Smooth muscle cell (in vitro differentiated cells): ENCODE data around the gene GJD4. TPM values are rescaled to one million over a fixed set of nuclear protein-coding genes. Genes with fewer than 3 reads are reported as not detected.

Experiments
- DNase-seq: peaks from one replicate; lab custom pipeline; 2025; ENCODE audit not compliant: unreplicated experiment; lab: John Stamatoyannopoulos, UW
- H2AFZ ChIP-seq: fragments of 200-600 bp; sonication (generic); 2 replicates; pipeline ENCODE4 v1.6.0; 2016; ENCODE audit warnings: antibody characterized with exemption, low read depth, mild to moderate bottlenecking
- H3F3A ChIP-seq: fragments of 200-600 bp; sonication (generic); 2 replicates; pipeline ENCODE4 v1.6.0; 2017; ENCODE audit warnings: antibody characterized with exemption, low read depth
- H3K27ac ChIP-seq: fragments of 200-600 bp; sonication (generic); 2 replicates; pipeline ENCODE4 v1.5.1; 2016; ENCODE audit warnings: low read depth, mild to moderate bottlenecking
- H3K27me3 ChIP-seq: fragments of 200-600 bp; sonication (generic); 2 replicates; pipeline ENCODE4 v1.6.1; 2016; ENCODE audit warnings: low read depth, mild to moderate bottlenecking
- H3K36me3 ChIP-seq: fragments of 200-600 bp; sonication (generic); 2 replicates; pipeline ENCODE4 v1.5.1; 2016; ENCODE audit warnings: low read depth
- H3K4me1 ChIP-seq: fragments of 200-600 bp; sonication (generic); 2 replicates; pipeline ENCODE4 v1.5.1; 2016; ENCODE audit warnings: low read depth
- H3K4me2 ChIP-seq: fragments of 200-600 bp; sonication (generic); 2 replicates; pipeline ENCODE4 v1.6.0; 2016; ENCODE audit warnings: mild to moderate bottlenecking
- H3K4me3 ChIP-seq: fragments of 200-600 bp; sonication (generic); 2 replicates; pipeline ENCODE4 v1.5.1; 2016; ENCODE audit warnings: mild to moderate bottlenecking
- H3K79me2 ChIP-seq: fragments of 200-600 bp; sonication (generic); 2 replicates; pipeline ENCODE4 v1.6.0; 2016; ENCODE audit warnings: low read depth, mild to moderate bottlenecking
- H3K9ac ChIP-seq: fragments of 200-600 bp; sonication (generic); 2 replicates; pipeline ENCODE4 v1.6.0; 2016; ENCODE audit warnings: low read depth
- H3K9me3 ChIP-seq: fragments of 200-600 bp; sonication (generic); replicated peaks from 2 replicates; pipeline ENCODE4 v1.5.1; 2016; ENCODE audit warnings: low read depth
- H4K20me1 ChIP-seq: fragments of 200-600 bp; sonication (generic); 2 replicates; pipeline ENCODE4 v1.6.0; 2016; ENCODE audit warnings: low read depth
- CTCF ChIP-seq: fragments of 200-600 bp; sonication (generic); IDR thresholded peaks from 2 replicates; pipeline ENCODE4 v1.5.1; 2017; ENCODE audit warnings: borderline replicate concordance, mild to moderate bottlenecking, antibody characterized with exemption; ENCODE audit not compliant: insufficient read depth, poor library complexity, severe bottlenecking
- WGBS: methylation state at CpG from one replicate; pipeline ENCODE4 v1.1.7; 2016; ENCODE audit warnings: low lambda C conversion rate; 5-methylcytosine and 5-hydroxymethylcytosine counted together
- polyA plus RNA-seq: library from polyadenylated mRNA; unstranded; fragments of >200 nt; fragmentation: Nextera tagmentation; extraction: Ambion mirVana; gene quantifications from 2 replicates; pipeline ENCODE4 v1.2.1, GENCODE V29; 2016
- total RNA-seq: library from RNA; depleted of rRNA; stranded (reverse); fragments of >200 nt; gene quantifications from 2 replicates; pipeline ENCODE4 v1.2.3, GENCODE V29; 2014

The GJD4 gene
- total and polyA plus RNA-seq, 2 experiments from 2014 or later, result not detected

- Histone ChIP-seq H3K9me3 (no peaks in the 10 kb centered on the region), H3K79me2 (peaks cover 12% of the 10 kb centered on the region), H3K4me1 (peaks cover 35% of the 10 kb centered on the region), H4K20me1 (peaks cover 25% of the 10 kb centered on the region), H3K27me3 (no peaks in the 10 kb centered on the region), H2AFZ (peak overlapping the region; percentile 12), H3F3A (no peaks in the 10 kb centered on the region), H3K4me3 (peak overlapping the region; percentile 34), H3K27ac (no peak overlapping the region), H3K36me3 (no peaks in the 10 kb centered on the region), H3K9ac (no peak overlapping the region), H3K4me2 (peak overlapping the region; percentile 83)
- TF ChIP-seq CTCF, result no peak
- 8% methylated on average over 8 of the region's 8 CpGs for WGBS
- no peak for DNase-seq
Measured at GRCh38 chr10:35637462-35637861, 32.3 kb downstream of the GJD4 start.

DNA sequence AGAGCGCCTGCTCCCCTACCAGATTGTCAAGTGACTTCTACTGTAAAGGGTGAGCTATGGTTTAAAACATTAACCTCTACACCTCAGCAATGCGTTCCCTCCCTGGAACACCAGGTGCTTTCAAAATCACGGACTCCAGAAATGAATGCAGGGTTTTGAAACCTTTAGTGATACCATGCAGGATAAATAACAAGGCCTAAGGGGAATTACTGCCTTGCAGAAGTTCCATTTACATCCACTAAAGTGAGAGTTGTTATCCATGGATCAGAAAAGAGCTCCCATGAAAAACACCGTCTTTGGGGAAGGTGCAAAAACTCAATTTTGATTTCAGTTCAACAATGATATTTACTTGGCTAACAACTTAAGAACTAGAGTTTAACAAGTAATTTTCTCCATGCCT, 33.0 kb downstream of the GJD4 start:
- H3K4me3 ChIP-seq, result peak overlapping the region; percentile 34
- 46% methylated on average over 4 of the region's 4 CpGs for WGBS
- H2AFZ ChIP-seq, result peak overlapping the region; percentile 12
- peaks cover 12% of the 10 kb centered on the region for H3K79me2 ChIP-seq
- H3F3A ChIP-seq, result no peaks in the 10 kb centered on the region
- H3K36me3 ChIP-seq, result no peaks in the 10 kb centered on the region
- H3K4me2 ChIP-seq, result peak overlapping the region; percentile 83
- H3K9ac ChIP-seq, result no peak overlapping the region
- peaks cover 25% of the 10 kb centered on the region for H4K20me1 ChIP-seq
- no peak for DNase-seq
- peaks cover 39% of the 10 kb centered on the region for H3K4me1 ChIP-seq
- TF ChIP-seq CTCF, result no peak
- no peak overlapping the region for H3K27ac ChIP-seq
- no peaks in the 10 kb centered on the region for H3K27me3 ChIP-seq
- H3K9me3 ChIP-seq, result no peaks in the 10 kb centered on the region

DNA sequence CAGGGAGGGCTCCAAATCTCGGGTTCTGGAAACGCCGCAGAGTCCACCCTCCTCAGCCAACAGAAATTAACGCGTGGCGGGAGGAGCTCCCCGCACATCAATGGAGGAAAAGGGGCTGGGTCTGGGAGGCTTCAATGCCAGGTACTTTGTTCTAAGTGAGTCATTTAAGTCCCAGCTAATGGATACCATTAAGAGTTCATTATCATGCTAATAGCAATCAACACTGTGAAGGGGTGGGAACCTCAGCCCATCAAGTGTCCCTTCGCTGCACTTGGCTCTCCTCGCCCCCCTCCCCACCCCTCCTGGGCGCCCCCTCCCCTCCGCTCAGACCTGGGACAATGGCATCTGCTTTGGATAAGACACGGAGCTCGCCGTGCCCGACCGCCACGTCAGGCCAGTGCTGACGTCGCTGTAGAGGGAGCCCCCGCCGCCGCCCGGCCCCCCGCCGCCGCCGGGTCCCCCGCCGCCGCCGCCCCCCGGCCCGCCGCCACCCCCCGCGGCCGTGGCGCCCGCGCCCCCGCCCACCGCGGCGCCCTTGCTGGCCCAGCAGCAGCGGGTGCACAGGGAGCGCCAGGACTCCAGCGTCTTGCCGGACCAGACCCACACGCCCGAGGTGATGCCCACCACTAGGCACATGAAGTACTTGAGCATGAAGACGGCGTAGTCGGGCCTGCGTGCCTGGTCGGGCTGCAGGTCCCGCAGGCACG, 34.0 kb downstream of the GJD4 start:
- Histone ChIP-seq H2AFZ (peak overlapping the region; percentile 67), H3K4me2 (peak overlapping the region; percentile 92), H3K9ac (no peak overlapping the region)

More for the DNA sequence above, 34.0 kb downstream of the GJD4 start:
- WGBS, result 5% methylated on average over 37 of the region's 57 CpGs
- H3F3A ChIP-seq, result no peaks in the 10 kb centered on the region
- H3K9me3 ChIP-seq, result no peaks in the 10 kb centered on the region
- no peaks in the 10 kb centered on the region for H3K27me3 ChIP-seq
- peaks cover 12% of the 10 kb centered on the region for H3K79me2 ChIP-seq
- H4K20me1 ChIP-seq, result peaks cover 25% of the 10 kb centered on the region
- DNase-seq, result no peak
- no peak overlapping the region for H3K27ac ChIP-seq
- no peaks in the 10 kb centered on the region for H3K36me3 ChIP-seq
- TF ChIP-seq CTCF, result no peak
- H3K4me3 ChIP-seq, result peak overlapping the region; percentile 58
- H3K4me1 ChIP-seq, result peaks cover 50% of the 10 kb centered on the region
